ENCODE measurements around the gene SNX5. TPM values are rescaled to one million over a fixed set of nuclear protein-coding genes. Genes with fewer than 3 reads are reported as not detected.

Gene SNX5
- total RNA-seq, 1 experiment from 2014 or later, result 90.8 TPM

DNA sequence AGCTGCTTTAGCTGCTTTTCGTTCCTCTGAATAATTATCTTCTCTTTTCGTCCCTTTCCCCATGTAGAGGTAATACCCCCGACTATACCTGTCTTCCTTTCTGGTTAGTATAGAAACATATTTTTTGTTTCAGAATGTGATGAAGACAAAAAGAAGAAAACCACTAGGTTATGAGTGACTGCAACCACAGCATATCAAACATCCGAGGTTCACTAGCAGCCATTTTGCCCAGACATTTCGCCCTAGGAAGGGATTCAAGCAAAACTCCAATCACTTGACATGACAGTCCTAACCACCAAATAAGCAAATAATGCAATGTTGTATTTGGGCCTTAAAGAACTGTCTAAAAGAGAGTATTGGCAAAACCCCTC is 9.4 kb downstream of the SNX5 start:
- CTCF ChIA-PET, result no interaction called here
- intact Hi-C loops (cut with micrococcal nuclease; ENCODE audit: unreplicated experiment), result no loop called here

DNA sequence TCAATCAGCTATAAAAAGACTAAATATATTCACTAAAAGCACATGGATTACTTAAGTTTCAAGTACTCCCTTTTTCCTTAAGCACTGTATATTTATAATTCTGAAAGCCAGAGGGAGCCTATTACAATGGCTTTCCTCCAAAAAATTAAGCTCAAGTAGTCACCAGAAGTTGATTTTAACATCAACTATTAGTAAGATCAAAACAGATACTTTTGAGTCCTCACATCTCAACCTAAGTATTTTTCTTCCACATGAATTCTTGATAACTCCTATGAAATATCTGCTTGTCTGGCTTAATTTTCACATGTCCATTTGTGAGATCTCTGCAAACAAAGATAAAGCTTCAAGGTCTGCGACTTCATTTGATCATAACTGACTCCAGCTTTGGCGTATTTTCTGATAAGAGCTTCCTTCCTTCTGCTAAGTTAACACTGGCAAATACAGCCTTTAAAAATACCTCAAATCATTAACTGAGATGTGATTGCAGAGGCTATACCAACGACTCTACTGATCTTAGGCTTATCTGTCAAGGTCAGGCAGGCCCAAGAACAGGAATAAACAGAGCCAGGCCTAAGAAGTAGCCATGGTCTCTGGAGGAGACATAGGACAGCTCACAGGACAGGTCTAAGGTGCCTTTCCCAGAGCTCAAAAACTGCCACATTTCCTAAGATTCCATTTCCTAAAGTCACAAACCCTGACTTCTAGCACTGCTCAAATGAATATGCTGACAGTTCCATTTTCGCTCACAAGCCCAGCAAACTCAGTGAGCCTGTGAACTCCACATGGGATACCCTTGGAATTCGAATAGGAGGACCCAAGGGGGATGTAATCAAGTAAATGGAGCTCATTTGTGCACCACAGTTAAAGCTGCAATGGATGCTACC is 10.0 kb downstream of the SNX5 start:
- ATAC-seq, result 0 out of 2 replicates have a peak, but pooled peaks have one; percentile 27
- CTCF ChIA-PET, result interaction anchor here (0.6 kb wide), 1 partner anchor 37 kb away, joined by 3 read pairs; no protein-coding TSS in a partner anchor
- intact Hi-C loops (cut with micrococcal nuclease; ENCODE audit: unreplicated experiment), result no loop called here
- Histone ChIP-seq H3K4me1 (ENCODE audit: control insufficient read depth, insufficient read depth, low read length) (peaks cover 53% of the 10 kb centered on the region), H3K27ac (ENCODE audit: low read length) (peak overlapping the region; percentile 36; the same call in 1 of the 2 replicates), H3K27me3 (ENCODE audit: control insufficient read depth, insufficient read depth, low read length) (no peaks in the 10 kb centered on the region), H3K4me3 (ENCODE audit: low read depth in 2 of 2, low read length in 2 of 2) (no peak overlapping the region), H3K9me3 (ENCODE audit: control insufficient read depth, insufficient read depth, low read depth, low read length) (no peaks in the 10 kb centered on the region), H3K36me3 (ENCODE audit: control insufficient read depth, insufficient read depth, low read length) (peaks cover 24% of the 10 kb centered on the region)
- POLR2A ChIA-PET, result no interaction called here
- TSS peak; percentile 0 for BruUV-seq (replicated peaks)
- DNase-seq (ENCODE audit: low read depth, low spot score), result no peak
- in situ Hi-C loops (cut with HindIII; ENCODE audit: low pct_unique_long_range_greater_than_20kb, low sequenced_read_pairs), result no loop called here
- TF ChIP-seq SIN3A (IDR thresholded peaks at IDR 0.05; ENCODE audit: borderline replicate concordance, insufficient read depth, low read depth, low read length) (no peak), TCF7L2 (IDR thresholded peaks at IDR 0.05; ENCODE audit: low read depth, low read length) (no peak), POLR2AphosphoS5 (IDR thresholded peaks at IDR 0.05; ENCODE audit: low read depth, low read length) (no peak)
- TF ChIP-seq, protein P1, sequence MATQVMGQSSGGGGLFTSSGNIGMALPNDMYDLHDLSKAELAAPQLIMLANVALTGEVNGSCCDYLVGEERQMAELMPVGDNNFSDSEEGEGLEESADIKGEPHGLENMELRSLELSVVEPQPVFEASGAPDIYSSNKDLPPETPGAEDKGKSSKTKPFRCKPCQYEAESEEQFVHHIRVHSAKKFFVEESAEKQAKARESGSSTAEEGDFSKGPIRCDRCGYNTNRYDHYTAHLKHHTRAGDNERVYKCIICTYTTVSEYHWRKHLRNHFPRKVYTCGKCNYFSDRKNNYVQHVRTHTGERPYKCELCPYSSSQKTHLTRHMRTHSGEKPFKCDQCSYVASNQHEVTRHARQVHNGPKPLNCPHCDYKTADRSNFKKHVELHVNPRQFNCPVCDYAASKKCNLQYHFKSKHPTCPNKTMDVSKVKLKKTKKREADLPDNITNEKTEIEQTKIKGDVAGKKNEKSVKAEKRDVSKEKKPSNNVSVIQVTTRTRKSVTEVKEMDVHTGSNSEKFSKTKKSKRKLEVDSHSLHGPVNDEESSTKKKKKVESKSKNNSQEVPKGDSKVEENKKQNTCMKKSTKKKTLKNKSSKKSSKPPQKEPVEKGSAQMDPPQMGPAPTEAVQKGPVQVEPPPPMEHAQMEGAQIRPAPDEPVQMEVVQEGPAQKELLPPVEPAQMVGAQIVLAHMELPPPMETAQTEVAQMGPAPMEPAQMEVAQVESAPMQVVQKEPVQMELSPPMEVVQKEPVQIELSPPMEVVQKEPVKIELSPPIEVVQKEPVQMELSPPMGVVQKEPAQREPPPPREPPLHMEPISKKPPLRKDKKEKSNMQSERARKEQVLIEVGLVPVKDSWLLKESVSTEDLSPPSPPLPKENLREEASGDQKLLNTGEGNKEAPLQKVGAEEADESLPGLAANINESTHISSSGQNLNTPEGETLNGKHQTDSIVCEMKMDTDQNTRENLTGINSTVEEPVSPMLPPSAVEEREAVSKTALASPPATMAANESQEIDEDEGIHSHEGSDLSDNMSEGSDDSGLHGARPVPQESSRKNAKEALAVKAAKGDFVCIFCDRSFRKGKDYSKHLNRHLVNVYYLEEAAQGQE (IDR thresholded peaks at IDR 0.05; ENCODE audit: insufficient read depth in 1 of 2, low read depth in 2 of 2, low read length in 1 of 2), result no peak
- TF ChIP-seq, protein P2, sequence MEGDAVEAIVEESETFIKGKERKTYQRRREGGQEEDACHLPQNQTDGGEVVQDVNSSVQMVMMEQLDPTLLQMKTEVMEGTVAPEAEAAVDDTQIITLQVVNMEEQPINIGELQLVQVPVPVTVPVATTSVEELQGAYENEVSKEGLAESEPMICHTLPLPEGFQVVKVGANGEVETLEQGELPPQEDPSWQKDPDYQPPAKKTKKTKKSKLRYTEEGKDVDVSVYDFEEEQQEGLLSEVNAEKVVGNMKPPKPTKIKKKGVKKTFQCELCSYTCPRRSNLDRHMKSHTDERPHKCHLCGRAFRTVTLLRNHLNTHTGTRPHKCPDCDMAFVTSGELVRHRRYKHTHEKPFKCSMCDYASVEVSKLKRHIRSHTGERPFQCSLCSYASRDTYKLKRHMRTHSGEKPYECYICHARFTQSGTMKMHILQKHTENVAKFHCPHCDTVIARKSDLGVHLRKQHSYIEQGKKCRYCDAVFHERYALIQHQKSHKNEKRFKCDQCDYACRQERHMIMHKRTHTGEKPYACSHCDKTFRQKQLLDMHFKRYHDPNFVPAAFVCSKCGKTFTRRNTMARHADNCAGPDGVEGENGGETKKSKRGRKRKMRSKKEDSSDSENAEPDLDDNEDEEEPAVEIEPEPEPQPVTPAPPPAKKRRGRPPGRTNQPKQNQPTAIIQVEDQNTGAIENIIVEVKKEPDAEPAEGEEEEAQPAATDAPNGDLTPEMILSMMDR (IDR thresholded peaks at IDR 0.05), result no peak

More for the DNA sequence above, 9.4 kb downstream of the SNX5 start:
- no peak for TF ChIP-seq POLR2AphosphoS5 (IDR thresholded peaks at IDR 0.05; ENCODE audit: low read depth, low read length)
- TF ChIP-seq SIN3A (IDR thresholded peaks at IDR 0.05; ENCODE audit: borderline replicate concordance, insufficient read depth, low read depth, low read length), result no peak
- TF ChIP-seq, protein P1 (IDR thresholded peaks at IDR 0.05; ENCODE audit: insufficient read depth in 1 of 2, low read depth in 2 of 2, low read length in 1 of 2), result no peak
- TF ChIP-seq, protein P2 (IDR thresholded peaks at IDR 0.05), result no peak
- no peak for TF ChIP-seq TCF7L2 (IDR thresholded peaks at IDR 0.05; ENCODE audit: low read depth, low read length)
- ATAC-seq (no peak), DNase-seq (ENCODE audit: low read depth, low spot score) (no peak)
- Histone ChIP-seq H3K27me3 (ENCODE audit: control insufficient read depth, insufficient read depth, low read length) (no peaks in the 10 kb centered on the region), H3K4me1 (ENCODE audit: control insufficient read depth, insufficient read depth, low read length) (peaks cover 60% of the 10 kb centered on the region), H3K27ac (ENCODE audit: low read length) (no peak overlapping the region), H3K9me3 (ENCODE audit: control insufficient read depth, insufficient read depth, low read depth, low read length) (no peaks in the 10 kb centered on the region), H3K36me3 (ENCODE audit: control insufficient read depth, insufficient read depth, low read length) (peaks cover 18% of the 10 kb centered on the region), H3K4me3 (ENCODE audit: low read depth in 2 of 2, low read length in 2 of 2) (no peak overlapping the region)
- no TSS peak for BruUV-seq (replicated peaks)
- in situ Hi-C loops (cut with HindIII; ENCODE audit: low pct_unique_long_range_greater_than_20kb, low sequenced_read_pairs), result no loop called here
- POLR2A ChIA-PET, result no interaction called here
